Endothelial cell of umbilical vein (primary cell): ENCODE data around the gene ZNF302.

Experiments
- CTCF ChIP-seq, 2 donors: IDR thresholded peaks; 1 replicate in 1 of 2; 2 replicates in 1 of 2; pipeline ENCODE4 v1.5.1; 2011; ENCODE audit warnings: low read length in 2 of 2, mild to moderate bottlenecking in 2 of 2, moderate library complexity in 2 of 2, control low read depth in 1 of 2, inconsistent platforms in 1 of 2, low read depth in 1 of 2; ENCODE audit not compliant: insufficient read depth in 1 of 2; ENCODE audit errors: extremely low read depth in 1 of 2
- MAX ChIP-seq: IDR thresholded peaks from 2 replicates; pipeline ENCODE4 v1.6.1; 2011; ENCODE audit not compliant: insufficient read depth, insufficient read length
- POLR2A ChIP-seq: IDR thresholded peaks from 2 replicates; pipeline ENCODE4 v1.6.1; 2012; ENCODE audit warnings: low read depth, mild to moderate bottlenecking, control low read depth, low read length
- POLR2AphosphoS5 ChIP-seq: IDR thresholded peaks from 2 replicates; pipeline ENCODE4 v1.6.1; 2012; ENCODE audit warnings: low read depth, mild to moderate bottlenecking, control low read depth, low read length, moderate library complexity; ENCODE audit not compliant: insufficient read depth

- no peak for TF ChIP-seq CTCF (IDR thresholded peaks at IDR 0.05; ENCODE audit: extremely low read depth in 1 of 2, insufficient read depth in 1 of 2, low read depth in 1 of 2, low read length in 2 of 2)
- TF ChIP-seq POLR2AphosphoS5 = no peak
- no peak for TF ChIP-seq MAX
- no peak for TF ChIP-seq POLR2A
Measured at GRCh38 chr19:34649886-34650543, 27.5 kb upstream of the ZNF302 start.
